Activated B cell treated with CpG ODN at 0.5 μM for 24 hours (primary cell): Measurements from ENCODE around the gene PBX3. TPM values are rescaled to one million over a fixed set of nuclear protein-coding genes. Genes with fewer than 3 reads are reported as not detected.

Experiments
- ATAC-seq: fragments of 200-7000 bp; cut with Tn5 transposase; one replicate; pipeline ENCODE4 v1.10.0; 2021; ENCODE audit warnings: low read depth, mild to moderate bottlenecking, moderate library complexity
- CTCF ChIA-PET: fragments of 350-600 bp; sonication (Branson Sonifier 250); formaldehyde crosslinking; loops from one replicate; lab custom pipeline; 2021; ENCODE audit warnings: antibody characterized with exemption; lab: Charles Lee
- POLR2A ChIA-PET: fragments of 350-600 bp; sonication (Branson Sonifier 250); formaldehyde crosslinking; loops from one replicate; lab custom pipeline; 2021; ENCODE audit warnings: antibody characterized with exemption; lab: Charles Lee
- DNase-seq: peaks from one replicate; pipeline ENCODE4 v3.0.0; 2022
- H3K27ac Mint-ChIP-seq: one replicate; pipeline ENCODE4 v1.8.0; 2020; ENCODE audit warnings: mixed read lengths
- H3K27me3 Mint-ChIP-seq: one replicate; pipeline ENCODE4 v1.8.0; 2021; ENCODE audit warnings: mixed read lengths
- H3K36me3 Mint-ChIP-seq: one replicate; pipeline ENCODE4 v1.8.0; 2021; ENCODE audit warnings: low read depth, mixed read lengths
- H3K4me1 Mint-ChIP-seq: one replicate; pipeline ENCODE4 v1.8.0; 2021; ENCODE audit warnings: mixed read lengths
- H3K4me3 Mint-ChIP-seq: one replicate; pipeline ENCODE4 v1.8.0; 2020; ENCODE audit warnings: mild to moderate bottlenecking, mixed read lengths
- H3K9me3 Mint-ChIP-seq: one replicate; pipeline ENCODE4 v1.8.0; 2020; ENCODE audit warnings: mixed read lengths
- intact Hi-C: fragments of 100-400 bp; cut with micrococcal nuclease; formaldehyde crosslinking; loops from one replicate; pipeline ENCODE4 v1.15.1; 2024
- total RNA-seq: library from RNA; stranded (reverse); gene quantifications from 2 replicates; pipeline ENCODE4 v1.2.3, GENCODE V29; 2022
- TF ChIP-seq, protein P1 (sequence below): fragments of 200-600 bp; IDR thresholded peaks from one replicate; pipeline ENCODE4 v1.8.0; 2022; ENCODE audit warnings: antibody characterized with exemption, mild to moderate bottlenecking

The PBX3 gene
- total RNA-seq, 1 donor from 2014 or later, result 37.2 TPM

DNA sequence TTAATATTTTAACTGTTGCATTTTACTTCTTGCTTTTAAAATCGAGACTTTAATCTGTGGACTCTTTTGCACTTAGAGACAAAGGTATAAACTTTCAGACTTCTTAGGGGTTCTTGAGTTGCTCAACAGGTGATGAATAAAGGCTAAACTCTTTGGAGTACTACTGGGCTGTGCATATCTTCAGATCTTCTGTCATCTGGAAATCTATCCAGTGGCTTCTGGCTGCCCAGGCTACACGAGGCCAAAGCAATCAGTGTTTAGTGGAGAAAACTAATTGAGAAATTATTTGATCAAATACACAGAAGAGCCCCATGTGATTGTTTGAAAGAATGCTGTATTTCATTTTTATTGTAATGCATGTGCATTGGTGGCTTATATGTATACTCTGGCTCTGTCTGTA lies 146.1 kb downstream of the PBX3 start:
- CTCF ChIA-PET, result no interaction called here
- Mint-ChIP-seq H3K4me3 (no peak overlapping the region), H3K27ac (no peak overlapping the region), H3K9me3 (no peaks in the 10 kb centered on the region), H3K4me1 (peaks cover 15% of the 10 kb centered on the region), H3K36me3 (no peaks in the 10 kb centered on the region), H3K27me3 (no peaks in the 10 kb centered on the region)
- TF ChIP-seq, protein P1, sequence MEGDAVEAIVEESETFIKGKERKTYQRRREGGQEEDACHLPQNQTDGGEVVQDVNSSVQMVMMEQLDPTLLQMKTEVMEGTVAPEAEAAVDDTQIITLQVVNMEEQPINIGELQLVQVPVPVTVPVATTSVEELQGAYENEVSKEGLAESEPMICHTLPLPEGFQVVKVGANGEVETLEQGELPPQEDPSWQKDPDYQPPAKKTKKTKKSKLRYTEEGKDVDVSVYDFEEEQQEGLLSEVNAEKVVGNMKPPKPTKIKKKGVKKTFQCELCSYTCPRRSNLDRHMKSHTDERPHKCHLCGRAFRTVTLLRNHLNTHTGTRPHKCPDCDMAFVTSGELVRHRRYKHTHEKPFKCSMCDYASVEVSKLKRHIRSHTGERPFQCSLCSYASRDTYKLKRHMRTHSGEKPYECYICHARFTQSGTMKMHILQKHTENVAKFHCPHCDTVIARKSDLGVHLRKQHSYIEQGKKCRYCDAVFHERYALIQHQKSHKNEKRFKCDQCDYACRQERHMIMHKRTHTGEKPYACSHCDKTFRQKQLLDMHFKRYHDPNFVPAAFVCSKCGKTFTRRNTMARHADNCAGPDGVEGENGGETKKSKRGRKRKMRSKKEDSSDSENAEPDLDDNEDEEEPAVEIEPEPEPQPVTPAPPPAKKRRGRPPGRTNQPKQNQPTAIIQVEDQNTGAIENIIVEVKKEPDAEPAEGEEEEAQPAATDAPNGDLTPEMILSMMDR, result no peak
- POLR2A ChIA-PET, result interaction anchor here (0.5 kb wide), 1 partner anchor 63 kb away, joined by 4 read pairs; no protein-coding TSS in a partner anchor
- intact Hi-C loops, result no loop called here
- DNase-seq (no peak), ATAC-seq (no peak)

DNA sequence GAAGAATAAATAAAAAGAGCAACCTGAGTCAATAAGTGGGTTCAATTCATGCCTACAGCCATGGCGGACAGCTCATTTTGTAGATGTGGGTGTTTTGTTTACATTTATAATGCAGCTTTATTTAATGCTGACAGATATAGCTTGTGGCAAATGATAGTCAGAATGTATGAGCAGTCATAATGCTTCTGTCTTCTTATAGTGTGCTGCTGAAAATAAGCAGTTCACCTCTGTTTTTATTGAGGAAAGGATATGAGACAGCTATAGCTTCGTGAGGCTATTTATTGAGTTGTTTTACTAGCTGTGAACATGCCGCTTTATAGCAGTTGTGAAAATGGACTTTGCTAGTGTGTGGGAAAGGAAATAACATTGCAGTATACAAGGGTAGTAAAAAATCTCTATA lies 147.4 kb downstream of the PBX3 start:
- ChIA-PET CTCF (no interaction called here), POLR2A (no interaction called here)
- no peaks in the 10 kb centered on the region for H3K27me3 Mint-ChIP-seq
- no peaks in the 10 kb centered on the region for H3K36me3 Mint-ChIP-seq
- intact Hi-C loops, result no loop called here
- H3K27ac Mint-ChIP-seq, result no peak overlapping the region
- H3K4me3 Mint-ChIP-seq, result no peak overlapping the region
- no peak for DNase-seq
- H3K9me3 Mint-ChIP-seq, result no peaks in the 10 kb centered on the region
- TF ChIP-seq, protein P1, result no peak
- peaks cover 6% of the 10 kb centered on the region for H3K4me1 Mint-ChIP-seq
- no peak for ATAC-seq

DNA sequence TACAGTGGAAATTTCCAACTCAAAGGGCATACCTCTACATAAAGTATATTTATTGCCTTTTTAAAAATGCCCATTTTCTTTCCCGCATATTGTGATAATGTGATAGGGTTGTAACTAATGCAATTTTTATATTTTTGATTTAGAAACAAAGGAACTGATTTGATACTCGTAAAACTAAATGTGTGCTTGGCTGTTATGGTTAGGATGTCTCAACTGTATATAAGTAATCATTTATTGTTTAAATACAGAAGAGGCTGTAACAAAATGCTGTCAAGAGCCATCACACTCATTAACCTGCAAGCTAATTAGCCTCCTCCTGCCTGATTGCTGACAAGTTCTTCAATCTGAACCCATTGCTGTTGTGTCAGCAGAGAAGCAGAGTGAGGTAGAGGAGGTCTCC lies 149.2 kb downstream of the PBX3 start:
- Mint-ChIP-seq H3K4me1 (no peaks in the 10 kb centered on the region), H3K27me3 (no peaks in the 10 kb centered on the region), H3K4me3 (no peak overlapping the region), H3K27ac (no peak overlapping the region), H3K9me3 (no peaks in the 10 kb centered on the region), H3K36me3 (no peaks in the 10 kb centered on the region)
- no peak for ATAC-seq
- TF ChIP-seq, protein P1, result no peak
- POLR2A ChIA-PET, result no interaction called here
- CTCF ChIA-PET, result no interaction called here
- DNase-seq, result no peak
- intact Hi-C loops, result no loop called here

DNA sequence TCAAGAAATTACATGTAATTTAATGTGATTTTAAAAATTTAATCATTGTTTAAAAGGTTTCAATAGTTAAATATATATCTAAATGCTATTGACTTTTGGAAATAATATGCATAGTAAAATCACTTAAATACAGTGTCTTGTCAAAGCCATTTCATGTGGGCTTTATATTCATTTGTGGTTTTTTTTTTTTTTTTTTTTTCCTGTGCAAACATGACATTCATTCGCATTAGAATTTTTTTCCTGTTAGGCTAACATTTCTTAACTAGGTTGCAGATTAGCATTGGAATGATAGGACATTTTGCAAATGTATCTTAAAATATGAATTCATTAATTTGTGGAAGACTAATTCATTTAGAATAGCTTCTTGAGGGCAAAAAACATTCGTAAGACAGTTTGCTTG lies 149.8 kb downstream of the PBX3 start:
- intact Hi-C loops, result no loop called here
- Mint-ChIP-seq H3K27ac (no peak overlapping the region), H3K4me1 (no peaks in the 10 kb centered on the region), H3K27me3 (no peaks in the 10 kb centered on the region), H3K9me3 (no peaks in the 10 kb centered on the region), H3K36me3 (no peaks in the 10 kb centered on the region), H3K4me3 (no peak overlapping the region)
- CTCF ChIA-PET, result interaction anchor here (1.4 kb wide), 1 partner anchor 338 kb away, joined by 3 read pairs; no protein-coding TSS in a partner anchor
- ATAC-seq (no peak), DNase-seq (no peak)
- POLR2A ChIA-PET, result interaction anchor here (0.7 kb wide), 1 partner anchor 380 kb away, joined by 6 read pairs; no protein-coding TSS in a partner anchor
- TF ChIP-seq, protein P1, result no peak

DNA sequence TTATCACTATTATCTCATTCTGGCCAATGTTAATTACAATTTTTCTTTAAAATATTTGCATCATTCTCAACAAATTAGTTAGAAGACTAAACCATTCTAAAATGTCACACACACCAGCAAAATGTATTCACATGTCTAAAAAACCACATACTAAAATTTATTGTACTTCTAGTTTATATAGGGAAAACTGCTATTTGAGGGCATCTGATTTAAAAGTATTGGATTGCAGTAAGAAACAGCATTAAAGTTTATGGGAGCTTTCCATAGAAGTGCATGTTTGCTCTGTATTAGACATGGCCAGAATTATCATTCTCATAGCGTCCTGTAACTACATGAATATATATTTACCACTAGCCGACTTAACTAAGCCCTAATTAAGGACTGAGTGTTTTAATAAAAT lies 150.3 kb downstream of the PBX3 start:
- no peak for DNase-seq
- no peaks in the 10 kb centered on the region for H3K4me1 Mint-ChIP-seq
- intact Hi-C loops, result no loop called here
- TF ChIP-seq, protein P1, result no peak
- POLR2A ChIA-PET, result interaction anchor here (0.7 kb wide), 1 partner anchor 379 kb away, joined by 6 read pairs; no protein-coding TSS in a partner anchor
- CTCF ChIA-PET, result interaction anchor here (1.4 kb wide), 1 partner anchor 339 kb away, joined by 3 read pairs; no protein-coding TSS in a partner anchor
- H3K4me3 Mint-ChIP-seq, result no peak overlapping the region
- no peaks in the 10 kb centered on the region for H3K27me3 Mint-ChIP-seq
- no peak for ATAC-seq
- no peaks in the 10 kb centered on the region for H3K9me3 Mint-ChIP-seq
- H3K27ac Mint-ChIP-seq, result no peak overlapping the region
- no peaks in the 10 kb centered on the region for H3K36me3 Mint-ChIP-seq
